Measurements from ENCODE around the gene DECR2. TPM values are rescaled to one million over a fixed set of nuclear protein-coding genes. Genes with fewer than 3 reads are reported as not detected.

DECR2 gene
- total RNA-seq, 1 donor from 2014 or later, result 17.9 TPM

GRCh38 chr16:389352-389751, 12.3 kb upstream of the DECR2 start:
- H3K27me3 ChIP-seq, result no peaks in the 10 kb centered on the region
- no peaks in the 10 kb centered on the region for H3K36me3 ChIP-seq
- intact Hi-C loops (cut with DNase I), result loop anchor here (10.0 kb wide), 1 partner anchor 255 kb away; the partner anchor contains the start of genes MCRIP2 and WDR90
- TF ChIP-seq POLR2A (IDR thresholded peaks at IDR 0.05), result no peak
- TF ChIP-seq CTCF (IDR thresholded peaks at IDR 0.05), result no peak
- no peak for TF ChIP-seq POLR2AphosphoS5 (IDR thresholded peaks at IDR 0.05; ENCODE audit: insufficient read depth in 1 of 2, low read depth in 1 of 2)
- H3K27ac ChIP-seq, result no peak overlapping the region
- no peaks in the 10 kb centered on the region for H3K4me1 ChIP-seq
- DNase-seq (ENCODE audit: extremely low spot score in 2 of 2), result no peak
- no peak overlapping the region for H3K4me3 ChIP-seq
- no peaks in the 10 kb centered on the region for H3K9me3 ChIP-seq

- no peak for DNase-seq (ENCODE audit: extremely low spot score in 2 of 2)
- intact Hi-C loops (cut with DNase I), result no loop called here
- TF ChIP-seq CTCF (IDR thresholded peaks at IDR 0.05), result peak in 2 of 3 experiments; percentile 17 to 41
- no peak for TF ChIP-seq POLR2AphosphoS5 (IDR thresholded peaks at IDR 0.05; ENCODE audit: insufficient read depth in 1 of 2, low read depth in 1 of 2)
These were observed 9.8 kb upstream of the DECR2 start for GRCh38 chr16:391885-392335.

GRCh38 chr16:392450-393030, 9.1 kb upstream of the DECR2 start:
- Histone ChIP-seq H3K36me3 (no peaks in the 10 kb centered on the region), H3K27ac (no peak overlapping the region), H3K4me3 (no peak overlapping the region), H3K4me1 (peaks cover 7% of the 10 kb centered on the region), H3K9me3 (no peaks in the 10 kb centered on the region), H3K27me3 (no peaks in the 10 kb centered on the region)
- TF ChIP-seq POLR2AphosphoS5 (IDR thresholded peaks at IDR 0.05; ENCODE audit: insufficient read depth in 1 of 2, low read depth in 1 of 2) (no peak), CTCF (IDR thresholded peaks at IDR 0.05) (no peak), POLR2A (IDR thresholded peaks at IDR 0.05) (no peak)
- intact Hi-C loops (cut with DNase I), result no loop called here
- DNase-seq (ENCODE audit: extremely low spot score in 2 of 2), result no peak

More at GRCh38 chr16:391885-392335, 9.8 kb upstream of the DECR2 start:
- Histone ChIP-seq H3K27me3 (no peaks in the 10 kb centered on the region), H3K4me1 (peaks cover 7% of the 10 kb centered on the region), H3K27ac (no peak overlapping the region), H3K36me3 (no peaks in the 10 kb centered on the region), H3K4me3 (no peak overlapping the region), H3K9me3 (no peaks in the 10 kb centered on the region)

- Histone ChIP-seq H3K27ac (peak overlapping the region; percentile 79), H3K4me3 (peak overlapping the region; percentile 59 to 90), H3K4me1 (peaks cover 26% of the 10 kb centered on the region), H3K27me3 (no peaks in the 10 kb centered on the region), H3K9me3 (no peaks in the 10 kb centered on the region), H3K36me3 (no peaks in the 10 kb centered on the region)
- DNase-seq (ENCODE audit: extremely low spot score in 2 of 2), result no peak
- TF ChIP-seq POLR2A (IDR thresholded peaks at IDR 0.05), result no peak
- intact Hi-C loops (cut with DNase I), result no loop called here
These were observed 5.5 kb upstream of the DECR2 start for GRCh38 chr16:396199-396598.

GRCh38 chr16:396605-397004, 5.1 kb upstream of the DECR2 start:
- DNase-seq (ENCODE audit: extremely low spot score in 2 of 2), result no peak
- H3K27me3 ChIP-seq, result no peaks in the 10 kb centered on the region
- intact Hi-C loops (cut with DNase I), result no loop called here
- no peaks in the 10 kb centered on the region for H3K9me3 ChIP-seq
- peaks cover 26% of the 10 kb centered on the region for H3K4me1 ChIP-seq
- no peak for TF ChIP-seq POLR2A (IDR thresholded peaks at IDR 0.05)
- TF ChIP-seq POLR2AphosphoS5 (IDR thresholded peaks at IDR 0.05; ENCODE audit: insufficient read depth in 1 of 2, low read depth in 1 of 2), result peak in 1 of 2 donors; percentile 64
- no peaks in the 10 kb centered on the region for H3K36me3 ChIP-seq
- peak overlapping the region; percentile 59 to 90 for H3K4me3 ChIP-seq
- H3K27ac ChIP-seq, result peak overlapping the region; percentile 79

- TF ChIP-seq POLR2AphosphoS5 (IDR thresholded peaks at IDR 0.05; ENCODE audit: insufficient read depth in 1 of 2, low read depth in 1 of 2) (no peak), CTCF (IDR thresholded peaks at IDR 0.05) (no peak), POLR2A (IDR thresholded peaks at IDR 0.05) (no peak)
- no peak for DNase-seq (ENCODE audit: extremely low spot score in 2 of 2)
- H3K9me3 ChIP-seq, result no peaks in the 10 kb centered on the region
- peak within 1 kb of the TSS; percentile 59 to 90 for H3K4me3 ChIP-seq
- H3K27ac ChIP-seq, result peak within 1 kb of the TSS; percentile 79
- no peaks in the 10 kb centered on the region for H3K27me3 ChIP-seq
- peaks cover 28% of the 10 kb centered on the region for H3K4me1 ChIP-seq
- intact Hi-C loops (cut with DNase I), result no loop called here
- no peaks in the 10 kb centered on the region for H3K36me3 ChIP-seq
These were observed 4.5 kb upstream of the DECR2 start, which contains the start of gene NME4 for GRCh38 chr16:397135-397661. Gene NME4 (plus strand): TSS chr16:397199. CDS start chr16:397223, 24 bp downstream.

Measured in vagina (tissue), 2 donors.